ELF-1 (cell line): ENCODE results near the gene IFT25.
A peak's percentile ranks its signal among the peaks of the same experiment; 100 is the strongest.
"Not testable (repeated sequence)": the region's sequence is repeated elsewhere in the genome, so short reads cannot be mapped to it uniquely, and the experiment has no call there.

Source experiments
- DNase-seq: peaks from one replicate; pipeline ENCODE4 v3.0.0-alpha.2; 2016; ENCODE audit warnings: low read depth, low spot score

Gene IFT25

DNA sequence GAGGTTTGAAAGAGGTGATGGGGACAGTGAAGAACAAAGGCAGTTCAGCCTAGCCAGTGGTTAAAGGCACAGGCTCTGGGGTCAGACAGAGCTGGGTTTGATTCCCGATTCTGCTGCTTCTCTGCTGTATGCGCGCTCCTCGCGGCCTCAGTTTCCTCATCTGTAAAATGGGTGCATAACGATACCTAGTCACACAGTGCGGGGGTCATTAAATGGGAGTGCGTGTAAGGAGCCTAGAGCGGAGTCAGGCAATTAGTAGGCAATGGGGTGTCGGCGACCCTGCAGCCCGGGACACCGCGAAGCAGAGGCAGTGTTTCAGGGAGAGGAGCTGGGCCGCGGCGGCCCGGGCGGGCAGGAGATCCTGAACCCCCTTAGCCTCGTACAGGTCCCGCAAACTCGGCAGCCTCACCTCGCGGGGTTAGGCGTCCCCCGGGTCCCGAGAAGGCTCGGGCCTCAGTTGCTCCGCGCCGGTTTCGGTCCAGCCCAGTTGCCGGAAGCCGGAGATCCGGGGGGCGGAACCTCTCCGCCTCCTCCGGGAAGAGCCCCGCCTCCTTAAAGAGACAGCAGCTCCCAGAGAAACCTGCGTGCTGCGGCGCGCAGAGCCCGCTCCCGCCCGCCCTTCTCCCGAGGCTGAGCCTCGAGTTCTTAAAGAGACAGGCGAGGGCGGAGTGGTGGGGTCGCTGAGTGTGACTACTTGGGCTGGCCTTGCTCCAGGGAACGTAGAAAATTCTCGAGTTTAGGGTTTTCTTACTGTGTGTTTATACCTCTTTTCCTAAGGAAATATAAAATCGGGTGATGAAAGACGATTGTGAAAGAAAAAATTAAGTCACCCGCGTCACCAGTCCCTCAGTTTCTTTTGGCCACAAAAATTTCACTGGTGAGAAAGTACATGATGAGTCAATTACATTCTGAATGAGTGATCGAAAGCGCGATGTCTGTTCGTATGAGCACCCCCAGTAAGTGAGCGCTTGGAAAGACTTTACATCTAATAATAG, 55.9 kb downstream of the IFT25 start, which contains the start of gene YIPF1:
TSS of gene YIPF1 (minus strand) at position 494 of the 995 bp plus-strand sequence. CDS start 860 bp downstream, outside the sequence.
- peak; percentile 92 for DNase-seq

- no peak for DNase-seq
Observed at GRCh38 chr1:53888681-53889080, 56.8 kb downstream of the IFT25 start.

- not testable (repeated sequence) for DNase-seq
Observed at GRCh38 chr1:53883600-53883999, 61.9 kb downstream of the IFT25 start.

- DNase-seq = not testable (repeated sequence)
Observed at GRCh38 chr1:53881853-53882252, 63.6 kb downstream of the IFT25 start.

GRCh38 chr1:53878492-53879105, 66.9 kb downstream of the IFT25 start:
- DNase-seq = no peak

- not testable (repeated sequence) for DNase-seq
Observed at GRCh38 chr1:53875150-53875549, 70.3 kb downstream of the IFT25 start.

- DNase-seq = no peak
Observed at GRCh38 chr1:53871773-53872484, 73.6 kb downstream of the IFT25 start.
